ENCODE measurements around the gene MIEN1. TPM values are rescaled to one million over a fixed set of nuclear protein-coding genes. Genes with fewer than 3 reads are reported as not detected.
A peak's percentile ranks its signal among the peaks of the same experiment; 100 is the strongest.
"Not testable (repeated sequence)": the region's sequence is repeated elsewhere in the genome, so short reads cannot be mapped to it uniquely, and the experiment has no call there.

MIEN1 gene
- total RNA-seq, 1 donor from 2014 or later: 46.4 TPM

DNA sequence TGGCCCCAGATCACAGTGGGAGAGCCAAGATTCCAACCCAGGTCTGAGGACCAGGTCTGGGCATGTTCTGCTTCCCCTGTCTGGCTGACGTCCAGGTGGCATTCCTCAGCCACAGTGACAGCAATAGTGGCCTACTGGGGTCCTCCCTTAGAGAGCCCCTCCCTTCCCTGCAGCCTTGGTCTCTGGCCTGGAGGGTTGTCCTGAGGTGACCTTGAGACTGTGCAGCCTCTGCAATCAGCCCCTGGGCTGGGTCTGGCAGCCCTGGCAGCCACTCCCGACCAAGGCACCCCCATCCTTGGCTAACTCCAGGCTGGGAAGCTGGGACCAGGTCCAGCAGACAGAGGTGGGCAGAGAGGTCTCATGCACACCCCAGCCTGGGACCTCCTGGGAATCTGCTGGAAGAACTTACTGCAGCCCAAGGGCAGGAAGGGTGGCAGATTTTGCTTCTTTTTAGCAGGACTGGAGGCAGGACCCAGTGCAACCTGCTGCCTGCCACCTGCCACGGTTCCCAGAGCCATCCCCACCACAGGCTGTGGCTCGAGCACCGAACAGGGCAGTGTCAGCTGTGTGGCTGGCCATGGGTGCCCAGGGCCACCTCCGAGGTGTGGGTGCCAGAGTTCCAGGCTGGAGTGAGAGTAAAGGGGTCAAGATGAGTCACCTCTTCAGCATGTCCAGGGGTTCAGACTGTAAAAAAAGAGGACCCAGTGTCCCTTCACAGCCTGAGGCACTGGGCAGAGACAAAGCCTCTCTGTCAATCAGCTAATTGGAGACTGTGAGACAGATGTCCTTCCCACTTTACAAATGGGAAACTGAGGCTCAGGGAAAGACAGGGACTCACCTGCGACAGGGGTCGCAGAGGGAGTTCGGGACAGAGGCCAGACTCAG is 20.0 kb upstream of the MIEN1 start:
- no peak for ATAC-seq
- Histone ChIP-seq H3K36me3 (peaks cover 6% of the 10 kb centered on the region), H3K27ac (peak overlapping the region; percentile 31), H3K27me3 (ENCODE audit: low read depth) (no peaks in the 10 kb centered on the region), H3K9me3 (no peaks in the 10 kb centered on the region), H3K4me1 (peaks cover 17% of the 10 kb centered on the region), H3K4me3 (no peak overlapping the region)
- intact Hi-C loops (cut with DNase I): no loop called here
- peak; percentile 43 for DNase-seq
- TF ChIP-seq, protein P1, sequence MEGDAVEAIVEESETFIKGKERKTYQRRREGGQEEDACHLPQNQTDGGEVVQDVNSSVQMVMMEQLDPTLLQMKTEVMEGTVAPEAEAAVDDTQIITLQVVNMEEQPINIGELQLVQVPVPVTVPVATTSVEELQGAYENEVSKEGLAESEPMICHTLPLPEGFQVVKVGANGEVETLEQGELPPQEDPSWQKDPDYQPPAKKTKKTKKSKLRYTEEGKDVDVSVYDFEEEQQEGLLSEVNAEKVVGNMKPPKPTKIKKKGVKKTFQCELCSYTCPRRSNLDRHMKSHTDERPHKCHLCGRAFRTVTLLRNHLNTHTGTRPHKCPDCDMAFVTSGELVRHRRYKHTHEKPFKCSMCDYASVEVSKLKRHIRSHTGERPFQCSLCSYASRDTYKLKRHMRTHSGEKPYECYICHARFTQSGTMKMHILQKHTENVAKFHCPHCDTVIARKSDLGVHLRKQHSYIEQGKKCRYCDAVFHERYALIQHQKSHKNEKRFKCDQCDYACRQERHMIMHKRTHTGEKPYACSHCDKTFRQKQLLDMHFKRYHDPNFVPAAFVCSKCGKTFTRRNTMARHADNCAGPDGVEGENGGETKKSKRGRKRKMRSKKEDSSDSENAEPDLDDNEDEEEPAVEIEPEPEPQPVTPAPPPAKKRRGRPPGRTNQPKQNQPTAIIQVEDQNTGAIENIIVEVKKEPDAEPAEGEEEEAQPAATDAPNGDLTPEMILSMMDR (IDR thresholded peaks at IDR 0.05): no peak

DNA sequence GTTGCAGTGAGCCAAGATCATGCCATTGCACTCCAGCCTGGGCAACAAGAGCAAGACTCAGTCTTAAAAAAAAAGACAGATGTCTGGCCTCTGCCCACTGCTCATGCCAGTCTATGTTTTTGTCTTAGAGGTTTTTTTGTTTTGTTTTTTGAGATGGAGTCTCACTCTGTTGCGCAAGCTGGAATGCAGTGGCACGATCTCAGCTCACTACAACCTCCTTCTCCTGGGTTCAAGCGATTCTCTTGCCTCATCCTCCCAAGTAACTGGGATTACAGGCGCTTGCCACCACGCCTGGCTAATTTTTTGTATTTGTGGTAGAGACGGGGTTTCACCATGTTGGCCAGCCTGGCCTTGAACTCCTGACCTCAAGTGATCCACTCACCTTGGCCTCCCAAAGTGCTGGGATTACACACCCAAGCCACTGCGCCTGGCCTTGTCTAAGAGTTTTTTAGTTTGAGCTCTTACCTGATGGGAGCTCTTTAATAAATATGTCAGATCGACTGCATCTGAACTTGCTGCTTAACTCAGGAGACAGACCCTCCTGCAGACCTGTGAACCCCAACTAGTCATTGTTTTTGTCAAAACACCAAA is 18.2 kb upstream of the MIEN1 start:
- H3K4me3 ChIP-seq; intact Hi-C loops (cut with DNase I); H3K4me1 ChIP-seq; H3K9me3 ChIP-seq; ATAC-seq; H3K27me3 ChIP-seq (ENCODE audit: low read depth); H3K27ac ChIP-seq: not testable (repeated sequence)
- peak; percentile 5 for DNase-seq
- H3K36me3 ChIP-seq: peaks cover 23% of the 10 kb centered on the region

DNA sequence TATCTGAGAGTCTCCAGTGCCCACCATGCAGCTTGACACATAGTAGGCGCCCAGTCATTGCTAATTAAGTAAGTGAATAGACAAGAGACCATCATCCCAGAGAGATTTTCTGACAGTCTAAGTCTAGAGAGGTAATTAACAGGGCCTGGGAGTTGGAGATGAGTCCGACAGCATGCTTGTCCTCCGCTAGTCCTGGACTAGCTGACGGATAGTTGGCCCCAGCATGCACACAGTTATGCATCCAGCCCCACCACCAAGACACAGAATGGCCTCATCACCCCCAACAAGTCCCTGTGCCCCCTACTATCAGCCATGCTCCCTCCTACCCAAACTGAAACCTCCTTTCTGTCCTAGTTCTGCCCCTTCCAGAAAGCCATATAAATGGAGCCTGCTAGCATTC is 17.4 kb upstream of the MIEN1 start:
- DNase-seq (peak; percentile 10), ATAC-seq (no peak)
- Histone ChIP-seq H3K36me3 (peaks cover 25% of the 10 kb centered on the region), H3K4me1 (peaks cover under 1% of the 10 kb centered on the region), H3K27ac (no peak overlapping the region), H3K9me3 (no peaks in the 10 kb centered on the region), H3K27me3 (ENCODE audit: low read depth) (peaks cover under 1% of the 10 kb centered on the region), H3K4me3 (no peak overlapping the region)
- TF ChIP-seq, protein P1 (IDR thresholded peaks at IDR 0.05): no peak
- intact Hi-C loops (cut with DNase I): no loop called here

DNA sequence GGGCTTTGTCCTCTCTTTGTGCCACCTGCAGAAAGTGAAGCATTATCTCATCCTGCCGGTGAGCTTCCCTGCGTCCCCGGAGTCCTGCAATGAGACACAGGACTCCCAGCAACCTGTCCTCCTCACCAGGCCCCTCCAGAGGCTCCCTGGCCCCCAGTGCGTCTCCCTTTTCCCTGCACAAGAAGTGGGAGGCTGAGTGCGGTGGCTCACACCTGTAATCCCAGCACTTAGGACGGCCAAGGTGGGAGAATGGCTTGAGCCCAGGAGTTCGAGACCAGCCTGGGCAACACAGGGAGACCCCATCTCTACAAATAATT is 15.8 kb upstream of the MIEN1 start:
- Histone ChIP-seq H3K9me3 (no peaks in the 10 kb centered on the region), H3K4me3 (no peak overlapping the region), H3K27me3 (ENCODE audit: low read depth) (peaks cover 7% of the 10 kb centered on the region), H3K27ac (no peak overlapping the region), H3K36me3 (peaks cover 25% of the 10 kb centered on the region), H3K4me1 (peaks cover 4% of the 10 kb centered on the region)
- DNase-seq (peak; percentile 20), ATAC-seq (no peak)
- TF ChIP-seq, protein P1 (IDR thresholded peaks at IDR 0.05): no peak
- intact Hi-C loops (cut with DNase I): no loop called here

DNA sequence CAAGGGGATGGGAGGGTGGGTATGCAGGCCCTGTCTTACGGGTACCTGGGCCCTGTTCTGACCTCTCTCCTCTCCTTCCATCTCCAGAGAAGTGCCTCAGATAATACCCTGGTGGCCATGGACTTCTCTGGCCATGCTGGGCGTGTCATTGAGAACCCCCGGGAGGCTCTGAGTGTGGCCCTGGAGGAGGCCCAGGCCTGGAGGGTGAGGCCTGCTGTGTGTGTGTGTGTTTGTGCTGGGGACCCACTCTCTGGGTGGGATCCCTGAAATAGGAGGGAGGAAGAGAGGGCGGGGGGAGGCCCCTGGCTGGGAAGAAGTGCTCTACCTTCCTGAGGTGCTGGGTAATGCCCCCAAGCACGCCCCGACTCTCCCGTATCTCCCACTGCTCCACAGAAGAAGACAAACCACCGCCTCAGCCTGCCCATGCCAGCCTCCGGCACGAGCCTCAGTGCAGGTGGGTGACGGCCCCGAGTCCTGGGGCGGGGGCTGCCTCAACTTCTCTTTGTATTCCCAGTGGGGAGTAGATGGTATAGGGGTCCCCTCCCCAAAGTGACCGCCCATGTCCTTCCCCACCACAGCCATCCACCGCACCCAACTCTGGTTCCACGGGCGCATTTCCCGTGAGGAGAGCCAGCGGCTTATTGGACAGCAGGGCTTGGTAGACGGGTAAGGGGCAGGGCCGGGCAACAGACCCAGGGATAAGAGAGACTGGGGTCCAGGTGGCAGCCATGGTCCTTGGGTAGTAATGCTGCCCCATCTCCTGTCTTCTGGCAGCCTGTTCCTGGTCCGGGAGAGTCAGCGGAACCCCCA is 15.2 kb upstream of the MIEN1 start:
- H3K9me3 ChIP-seq: no peaks in the 10 kb centered on the region
- TF ChIP-seq, protein P1 (IDR thresholded peaks at IDR 0.05): no peak
- no peak overlapping the region for H3K4me3 ChIP-seq
- peaks cover 25% of the 10 kb centered on the region for H3K36me3 ChIP-seq
- peaks cover 7% of the 10 kb centered on the region for H3K27me3 ChIP-seq (ENCODE audit: low read depth)
- peak; percentile 34 for DNase-seq
- intact Hi-C loops (cut with DNase I): no loop called here
- no peak overlapping the region for H3K27ac ChIP-seq
- H3K4me1 ChIP-seq: peaks cover 10% of the 10 kb centered on the region
- no peak for ATAC-seq

Data from lower lobe of right lung (tissue), 2 donors.